HEK293 (cell line): ENCODE results near the gene PFN4.

Source experiments
- IKZF3 ChIP-seq: fragments of 450-650 bp; IDR thresholded peaks from 2 replicates; pipeline ENCODE4 v1.5.0; 2018; ENCODE audit warnings: missing biosample characterization, mild to moderate bottlenecking, missing genetic modification characterization, moderate library complexity
- RBAK ChIP-seq: fragments of 450-650 bp; formaldehyde crosslinking; IDR thresholded peaks from 2 replicates; pipeline ENCODE4 v1.5.1; 2016; ENCODE audit warnings: missing biosample characterization, missing genetic modification characterization
- SCRT1 ChIP-seq: fragments of 450-650 bp; formaldehyde crosslinking; IDR thresholded peaks from 2 replicates; pipeline ENCODE4 v1.5.1; 2016; ENCODE audit warnings: missing biosample characterization, missing genetic modification characterization, borderline replicate concordance
- SETDB1 ChIP-seq: IDR thresholded peaks from one replicate; pipeline ENCODE4 v1.6.1; 2017; ENCODE audit warnings: mild to moderate bottlenecking, low read length, moderate library complexity, mixed read lengths; ENCODE audit not compliant: insufficient read length
- ZBTB1 ChIP-seq: fragments of 450-650 bp; formaldehyde crosslinking; IDR thresholded peaks from 2 replicates; pipeline ENCODE4 v1.5.1; 2016; ENCODE audit warnings: missing biosample characterization, missing genetic modification characterization
- ZBTB8A ChIP-seq: fragments of 450-650 bp; formaldehyde crosslinking; IDR thresholded peaks from 2 replicates; pipeline ENCODE4 v1.5.1; 2016; ENCODE audit warnings: missing biosample characterization, missing genetic modification characterization
- ZIC2 ChIP-seq: fragments of 450-650 bp; formaldehyde crosslinking; IDR thresholded peaks from 2 replicates; pipeline ENCODE4 v1.5.1; 2016; ENCODE audit warnings: missing biosample characterization, missing genetic modification characterization
- ZNF157 ChIP-seq: fragments of 450-650 bp; formaldehyde crosslinking; IDR thresholded peaks from 2 replicates; pipeline ENCODE4 v1.5.1; 2016; ENCODE audit warnings: missing biosample characterization, missing genetic modification characterization
- ZNF2 ChIP-seq: fragments of 450-650 bp; formaldehyde crosslinking; IDR thresholded peaks from 2 replicates; pipeline ENCODE4 v1.5.1; 2016; ENCODE audit warnings: missing biosample characterization, missing genetic modification characterization
- ZNF274 ChIP-seq, 2 experiments: fragments of 200-500 bp in 1 of 2; fragments of 450-650 bp in 1 of 2; sonication (Bioruptor generic) in 1 of 2; formaldehyde crosslinking in 1 of 2; IDR thresholded peaks; 2 replicates each; pipeline versions ENCODE4 v1.5.1 to v1.6.1; 2014 to 2016; ENCODE audit warnings: borderline replicate concordance in 1 of 2, inconsistent platforms in 1 of 2, low read length in 1 of 2, missing biosample characterization in 1 of 2, missing genetic modification characterization in 1 of 2
- ZNF341 ChIP-seq: fragments of 450-650 bp; formaldehyde crosslinking; IDR thresholded peaks from 2 replicates; pipeline ENCODE4; 2016; ENCODE audit warnings: low read depth, missing biosample characterization, missing genetic modification characterization
- ZNF394 ChIP-seq: fragments of 450-650 bp; formaldehyde crosslinking; IDR thresholded peaks from 2 replicates; pipeline ENCODE4 v1.5.1; 2016; ENCODE audit warnings: missing biosample characterization, missing genetic modification characterization, mild to moderate bottlenecking, moderate library complexity, borderline replicate concordance
- TF ChIP-seq, protein P1 (sequence below): fragments of 450-650 bp; formaldehyde crosslinking; IDR thresholded peaks from 2 replicates; pipeline ENCODE4 v1.5.1; 2016; ENCODE audit warnings: missing biosample characterization, missing genetic modification characterization
- TF ChIP-seq, protein P2 (sequence below): fragments of 450-650 bp; formaldehyde crosslinking; IDR thresholded peaks from 2 replicates; pipeline ENCODE4 v1.5.1; 2017; ENCODE audit warnings: missing biosample characterization, missing genetic modification characterization

DNA sequence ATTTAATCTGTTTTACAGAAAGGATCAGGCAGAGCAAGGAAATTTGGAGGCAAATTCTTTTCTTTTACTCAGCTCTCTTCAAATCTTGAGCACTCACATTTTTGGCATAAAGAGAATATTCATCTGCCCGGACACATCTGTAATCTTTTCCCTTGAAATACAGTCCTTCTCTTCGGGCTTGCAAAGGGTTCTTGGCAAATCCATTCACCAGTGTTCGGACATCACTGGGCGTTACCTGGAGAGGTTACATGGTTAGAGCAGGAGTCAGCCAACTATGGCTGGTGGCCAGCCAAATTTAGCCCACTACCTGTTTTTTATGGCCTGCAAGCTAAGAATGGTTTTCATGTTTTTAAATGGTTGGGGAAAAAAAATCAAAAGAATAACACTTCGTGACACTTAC lies 2.1 kb downstream of the PFN4 start:
- TF ChIP-seq SCRT1 (tag by site-specific recombination) (no peak), ZBTB8A (tag by site-specific recombination) (no peak), ZBTB1 (tag by site-specific recombination) (no peak), ZNF2 (tag by site-specific recombination) (no peak), ZNF341 (no peak), ZNF157 (no peak), ZIC2 (tag by site-specific recombination) (no peak), SETDB1 (no peak), ZNF394 (no peak), RBAK (tag by site-specific recombination) (no peak), ZNF274 (IDR thresholded peaks at IDR 0.05; ENCODE audit: low read length) (no peak), ZNF274 (tag by site-specific recombination; IDR thresholded peaks at IDR 0.05; ENCODE audit: borderline replicate concordance) (no peak), IKZF3 (tag by site-specific recombination) (no peak)
- TF ChIP-seq, protein P1, sequence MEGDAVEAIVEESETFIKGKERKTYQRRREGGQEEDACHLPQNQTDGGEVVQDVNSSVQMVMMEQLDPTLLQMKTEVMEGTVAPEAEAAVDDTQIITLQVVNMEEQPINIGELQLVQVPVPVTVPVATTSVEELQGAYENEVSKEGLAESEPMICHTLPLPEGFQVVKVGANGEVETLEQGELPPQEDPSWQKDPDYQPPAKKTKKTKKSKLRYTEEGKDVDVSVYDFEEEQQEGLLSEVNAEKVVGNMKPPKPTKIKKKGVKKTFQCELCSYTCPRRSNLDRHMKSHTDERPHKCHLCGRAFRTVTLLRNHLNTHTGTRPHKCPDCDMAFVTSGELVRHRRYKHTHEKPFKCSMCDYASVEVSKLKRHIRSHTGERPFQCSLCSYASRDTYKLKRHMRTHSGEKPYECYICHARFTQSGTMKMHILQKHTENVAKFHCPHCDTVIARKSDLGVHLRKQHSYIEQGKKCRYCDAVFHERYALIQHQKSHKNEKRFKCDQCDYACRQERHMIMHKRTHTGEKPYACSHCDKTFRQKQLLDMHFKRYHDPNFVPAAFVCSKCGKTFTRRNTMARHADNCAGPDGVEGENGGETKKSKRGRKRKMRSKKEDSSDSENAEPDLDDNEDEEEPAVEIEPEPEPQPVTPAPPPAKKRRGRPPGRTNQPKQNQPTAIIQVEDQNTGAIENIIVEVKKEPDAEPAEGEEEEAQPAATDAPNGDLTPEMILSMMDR = no peak
- TF ChIP-seq, protein P2, sequence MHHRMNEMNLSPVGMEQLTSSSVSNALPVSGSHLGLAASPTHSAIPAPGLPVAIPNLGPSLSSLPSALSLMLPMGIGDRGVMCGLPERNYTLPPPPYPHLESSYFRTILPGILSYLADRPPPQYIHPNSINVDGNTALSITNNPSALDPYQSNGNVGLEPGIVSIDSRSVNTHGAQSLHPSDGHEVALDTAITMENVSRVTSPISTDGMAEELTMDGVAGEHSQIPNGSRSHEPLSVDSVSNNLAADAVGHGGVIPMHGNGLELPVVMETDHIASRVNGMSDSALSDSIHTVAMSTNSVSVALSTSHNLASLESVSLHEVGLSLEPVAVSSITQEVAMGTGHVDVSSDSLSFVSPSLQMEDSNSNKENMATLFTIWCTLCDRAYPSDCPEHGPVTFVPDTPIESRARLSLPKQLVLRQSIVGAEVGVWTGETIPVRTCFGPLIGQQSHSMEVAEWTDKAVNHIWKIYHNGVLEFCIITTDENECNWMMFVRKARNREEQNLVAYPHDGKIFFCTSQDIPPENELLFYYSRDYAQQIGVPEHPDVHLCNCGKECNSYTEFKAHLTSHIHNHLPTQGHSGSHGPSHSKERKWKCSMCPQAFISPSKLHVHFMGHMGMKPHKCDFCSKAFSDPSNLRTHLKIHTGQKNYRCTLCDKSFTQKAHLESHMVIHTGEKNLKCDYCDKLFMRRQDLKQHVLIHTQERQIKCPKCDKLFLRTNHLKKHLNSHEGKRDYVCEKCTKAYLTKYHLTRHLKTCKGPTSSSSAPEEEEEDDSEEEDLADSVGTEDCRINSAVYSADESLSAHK = no peak
